HG03442 (cell line): ENCODE results near the gene CFAP54.
A peak's percentile ranks its signal among the peaks of the same experiment; 100 is the strongest.
"Not testable (repeated sequence)": the region's sequence is repeated elsewhere in the genome, so short reads cannot be mapped to it uniquely, and the experiment has no call there.

Experiments
- ATAC-seq: cut with Tn5 transposase; IDR thresholded peaks from one replicate; pipeline ENCODE4 v1.9.1; 2021; ENCODE audit warnings: mild to moderate bottlenecking, moderate library complexity; ENCODE audit not compliant: unreplicated experiment

The CFAP54 gene

GRCh38 chr12:96623155-96623554, 133.8 kb downstream of the CFAP54 start:
- no peak for ATAC-seq

- no peak for ATAC-seq
These were observed 134.4 kb downstream of the CFAP54 start for GRCh38 chr12:96623656-96624217.

GRCh38 chr12:96635844-96636243, 146.5 kb downstream of the CFAP54 start:
- ATAC-seq, result no peak

GRCh38 chr12:96636895-96637294, 147.5 kb downstream of the CFAP54 start:
- ATAC-seq, result no peak

GRCh38 chr12:96648923-96649322, 159.5 kb downstream of the CFAP54 start:
- no peak for ATAC-seq

GRCh38 chr12:96652870-96653269, 163.5 kb downstream of the CFAP54 start:
- ATAC-seq, result no peak

GRCh38 chr12:96658075-96658474, 168.7 kb downstream of the CFAP54 start:
- no peak for ATAC-seq

- no peak for ATAC-seq
These were observed 180.4 kb downstream of the CFAP54 start for GRCh38 chr12:96669786-96670185.

GRCh38 chr12:96670334-96670899, 181.0 kb downstream of the CFAP54 start:
- no peak for ATAC-seq

GRCh38 chr12:96675519-96675918, 186.1 kb downstream of the CFAP54 start:
- ATAC-seq, result not testable (repeated sequence)

- ATAC-seq, result no peak
These were observed 188.0 kb downstream of the CFAP54 start for GRCh38 chr12:96677363-96677762.

GRCh38 chr12:96687719-96688118, 198.3 kb downstream of the CFAP54 start:
- no peak for ATAC-seq

GRCh38 chr12:96698521-96698920, 209.1 kb downstream of the CFAP54 start:
- ATAC-seq, result no peak

GRCh38 chr12:96698965-96699364, 209.6 kb downstream of the CFAP54 start:
- ATAC-seq, result no peak

- no peak for ATAC-seq
These were observed 212.5 kb downstream of the CFAP54 start for GRCh38 chr12:96701856-96702255.

- no peak for ATAC-seq
These were observed 220.9 kb downstream of the CFAP54 start for GRCh38 chr12:96710127-96710745.

- ATAC-seq, result no peak
These were observed 222.0 kb downstream of the CFAP54 start for GRCh38 chr12:96711364-96711763.

- ATAC-seq, result no peak
These were observed 224.8 kb downstream of the CFAP54 start for GRCh38 chr12:96714199-96714598.

- ATAC-seq, result peak; percentile 85
These were observed 230.4 kb downstream of the CFAP54 start for GRCh38 chr12:96719660-96720362.

- peak; percentile 78 for ATAC-seq
These were observed 231.0 kb downstream of the CFAP54 start for GRCh38 chr12:96720363-96720705.

GRCh38 chr12:96729466-96729865, 240.1 kb downstream of the CFAP54 start:
- not testable (repeated sequence) for ATAC-seq

- ATAC-seq, result no peak
These were observed 240.5 kb downstream of the CFAP54 start for GRCh38 chr12:96729886-96730285.
